Stimulated activated effector memory CD8-positive, alpha-beta T cell treated with anti-CD3 and anti-CD28 coated beads, Interleukin-12 subunit alpha, Interleukin-12 subunit beta, amount 100 ng/mL, for 72 hours (primary cell): Measurements from ENCODE around the gene ING3.
A peak's percentile ranks its signal among the peaks of the same experiment; 100 is the strongest.

Experiments
- ATAC-seq: fragments of 150-1000 bp; cut with Tn5 transposase; 2 replicates; pipeline ENCODE4 v1.10.0; 2021
- DNase-seq, 2 donors: peaks; one replicate each; pipeline ENCODE4 v3.0.0; 2021 to 2022; ENCODE audit warnings: low spot score in 2 of 2
- H3K27ac Mint-ChIP-seq: one replicate; pipeline ENCODE4 v1.8.0; 2022; ENCODE audit warnings: mild to moderate bottlenecking, mixed read lengths
- H3K36me3 Mint-ChIP-seq: one replicate; pipeline ENCODE4 v1.8.0; 2022; ENCODE audit warnings: mild to moderate bottlenecking, mixed read lengths
- H3K4me1 Mint-ChIP-seq: one replicate; pipeline ENCODE4 v1.8.0; 2022; ENCODE audit warnings: mixed read lengths
- H3K4me3 Mint-ChIP-seq: one replicate; pipeline ENCODE4 v1.8.0; 2022; ENCODE audit warnings: mild to moderate bottlenecking, mixed read lengths
- H3K9me3 Mint-ChIP-seq: one replicate; pipeline ENCODE4 v1.8.0; 2022; ENCODE audit warnings: mixed read lengths

The ING3 gene

DNA sequence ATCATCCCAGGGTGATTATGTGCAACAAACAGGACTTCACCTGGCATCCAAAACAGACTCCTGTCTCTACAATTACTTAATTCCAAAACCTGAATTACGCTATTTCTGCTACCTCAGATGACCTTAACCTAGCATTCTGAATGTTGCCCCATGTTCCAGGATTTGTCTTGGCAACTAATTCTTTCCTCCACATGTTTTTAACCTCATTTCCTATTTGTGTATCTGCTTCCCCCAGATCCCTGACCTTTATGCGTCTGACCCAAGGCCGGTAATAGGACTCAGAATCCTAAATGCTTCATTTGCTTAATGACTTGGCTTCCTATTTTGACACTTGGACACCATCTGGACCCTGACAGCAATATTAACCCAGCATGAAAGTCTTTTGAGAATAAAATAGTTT lies 8.7 kb upstream of the ING3 start:
- DNase-seq (no peak), ATAC-seq (no peak)
- no peaks in the 10 kb centered on the region for H3K36me3 Mint-ChIP-seq
- no peak overlapping the region for H3K27ac Mint-ChIP-seq
- H3K9me3 Mint-ChIP-seq = no peaks in the 10 kb centered on the region
- no peak overlapping the region for H3K4me3 Mint-ChIP-seq
- no peaks in the 10 kb centered on the region for H3K4me1 Mint-ChIP-seq

GRCh38 chr7:120942861-120943260 lies 7.7 kb upstream of the ING3 start:
- Mint-ChIP-seq H3K4me3 (no peak overlapping the region), H3K27ac (no peak overlapping the region), H3K4me1 (no peaks in the 10 kb centered on the region), H3K36me3 (no peaks in the 10 kb centered on the region), H3K9me3 (no peaks in the 10 kb centered on the region)
- ATAC-seq (no peak), DNase-seq (no peak)

DNA sequence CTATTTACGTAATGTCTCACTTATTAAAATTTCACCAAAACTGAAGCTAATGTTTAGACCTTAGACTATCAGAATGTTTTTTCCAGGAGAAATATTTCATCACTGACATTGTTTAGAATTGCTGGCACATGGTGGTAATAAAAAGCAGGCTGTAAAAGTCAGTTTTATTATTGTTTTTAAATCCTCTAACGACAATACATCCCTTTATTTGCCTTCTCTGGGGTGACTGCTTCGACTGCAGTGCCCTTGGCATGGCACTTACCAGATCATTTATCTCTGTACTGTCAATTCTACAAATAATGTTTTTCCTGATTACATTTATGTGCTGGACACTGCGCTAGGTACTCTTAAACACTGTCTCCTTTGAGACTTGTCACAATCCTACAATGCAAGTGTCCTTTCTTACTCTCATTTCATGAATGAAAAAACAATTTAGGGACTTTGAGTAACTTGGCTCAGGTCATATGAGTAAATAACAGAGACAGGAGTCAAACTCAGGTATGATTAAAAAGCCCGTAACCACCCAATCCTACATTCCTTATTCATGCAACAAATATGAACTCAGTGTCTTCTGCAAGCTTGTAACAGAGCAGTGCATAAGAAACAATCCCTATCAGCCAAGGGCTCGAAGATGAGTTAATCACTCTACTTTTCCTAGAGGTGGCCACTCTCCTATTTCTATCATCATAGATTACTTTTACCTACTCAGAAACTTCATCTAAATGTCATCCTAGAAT lies 5.6 kb upstream of the ING3 start:
- peaks cover 6% of the 10 kb centered on the region for H3K36me3 Mint-ChIP-seq
- no peaks in the 10 kb centered on the region for H3K9me3 Mint-ChIP-seq
- DNase-seq (no peak), ATAC-seq (no peak)
- H3K27ac Mint-ChIP-seq = no peak overlapping the region
- H3K4me1 Mint-ChIP-seq = peaks cover 8% of the 10 kb centered on the region
- H3K4me3 Mint-ChIP-seq = no peak overlapping the region

GRCh38 chr7:120947980-120948379 lies 2.6 kb upstream of the ING3 start:
- peaks cover 35% of the 10 kb centered on the region for H3K36me3 Mint-ChIP-seq
- no peaks in the 10 kb centered on the region for H3K9me3 Mint-ChIP-seq
- H3K27ac Mint-ChIP-seq = no peak overlapping the region
- ATAC-seq (no peak), DNase-seq (no peak)
- H3K4me1 Mint-ChIP-seq = peaks cover 8% of the 10 kb centered on the region
- no peak overlapping the region for H3K4me3 Mint-ChIP-seq

DNA sequence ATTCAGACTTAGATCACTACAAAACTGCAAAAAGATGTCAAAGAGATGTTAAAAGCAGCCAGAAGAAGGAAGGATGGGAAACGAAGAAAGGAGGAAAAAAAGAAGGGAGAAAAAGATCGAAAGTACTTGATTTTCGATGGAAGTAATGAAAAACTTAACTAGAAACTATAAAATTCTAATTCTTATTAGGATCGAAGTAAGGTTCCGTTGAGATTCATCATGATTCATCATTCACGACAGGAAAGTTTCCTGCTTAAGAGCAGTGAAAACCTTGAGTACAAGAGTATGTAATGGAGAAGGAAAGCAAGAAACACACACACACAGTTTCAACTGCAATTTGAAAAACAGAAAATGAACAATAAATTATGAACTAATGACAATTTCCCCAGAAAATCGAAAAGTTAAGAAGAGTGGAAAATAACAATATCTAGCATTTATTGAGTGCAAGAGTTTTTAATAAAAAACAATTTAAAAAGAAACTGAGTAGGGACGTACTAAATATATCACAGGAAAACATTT lies 1.1 kb upstream of the ING3 start:
- Mint-ChIP-seq H3K4me3 (peak overlapping the region; percentile 91), H3K36me3 (peaks cover 50% of the 10 kb centered on the region), H3K4me1 (peaks cover 8% of the 10 kb centered on the region), H3K27ac (peak overlapping the region; percentile 100), H3K9me3 (no peaks in the 10 kb centered on the region)
- DNase-seq (no peak), ATAC-seq (no peak)

DNA sequence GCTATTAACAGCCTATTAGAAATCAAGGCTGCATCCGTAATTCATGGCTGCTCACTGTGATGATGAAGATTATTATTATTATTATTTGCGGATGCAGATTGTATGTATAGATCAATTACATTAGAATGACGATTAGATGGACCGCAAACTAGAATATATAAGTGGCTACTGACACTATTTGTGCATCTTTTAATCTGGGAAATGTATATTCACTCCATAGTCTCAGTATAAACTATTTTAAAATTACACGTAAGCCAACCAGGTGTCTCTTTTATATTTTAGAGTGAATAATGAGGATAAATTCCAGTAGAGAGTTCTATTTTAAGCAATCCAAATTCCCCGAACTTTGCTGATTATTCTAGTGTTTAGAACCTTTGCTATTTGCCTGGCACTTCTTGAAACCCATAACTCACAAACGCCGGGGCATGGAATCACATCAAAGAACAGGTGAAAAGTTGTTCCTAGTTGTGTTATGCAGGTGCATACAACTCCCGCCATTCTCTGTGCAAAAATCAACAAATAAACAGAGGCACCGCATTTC lies 509 bp upstream of the ING3 start:
- H3K4me1 Mint-ChIP-seq = peaks cover 12% of the 10 kb centered on the region
- H3K9me3 Mint-ChIP-seq = no peaks in the 10 kb centered on the region
- H3K36me3 Mint-ChIP-seq = peaks cover 56% of the 10 kb centered on the region
- ATAC-seq = no peak
- H3K4me3 Mint-ChIP-seq = peak overlapping the region; percentile 91
- peak overlapping the region; percentile 100 for H3K27ac Mint-ChIP-seq
- DNase-seq = no peak

GRCh38 chr7:120951309-120951699 lies 727 bp downstream of the ING3 start:
- peak overlapping the region; percentile 100 for H3K27ac Mint-ChIP-seq
- peak overlapping the region; percentile 91 for H3K4me3 Mint-ChIP-seq
- H3K36me3 Mint-ChIP-seq = peaks cover 69% of the 10 kb centered on the region
- no peak for ATAC-seq
- peaks cover 18% of the 10 kb centered on the region for H3K4me1 Mint-ChIP-seq
- DNase-seq = no peak
- H3K9me3 Mint-ChIP-seq = no peaks in the 10 kb centered on the region

DNA sequence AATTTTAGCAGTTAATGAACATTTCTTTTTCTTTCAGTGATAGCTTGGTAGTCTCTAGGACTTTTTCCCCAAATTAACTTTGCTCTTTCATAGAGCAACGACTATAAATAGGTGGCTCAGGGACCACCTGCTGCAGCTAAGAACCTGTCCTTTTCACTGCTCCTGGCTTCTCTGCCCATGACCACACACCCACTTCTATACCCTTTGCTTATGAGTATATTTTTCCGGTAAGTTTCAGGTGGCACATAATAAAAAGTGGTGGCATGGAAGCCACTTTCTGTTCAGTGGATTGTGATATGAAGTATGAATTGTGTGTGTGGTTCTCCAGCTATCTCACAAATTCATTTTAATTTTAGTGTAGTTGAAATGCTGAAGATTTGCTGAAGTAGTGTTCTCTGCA lies 1.2 kb downstream of the ING3 start:
- Mint-ChIP-seq H3K9me3 (no peaks in the 10 kb centered on the region), H3K27ac (peak overlapping the region; percentile 100), H3K36me3 (peaks cover 74% of the 10 kb centered on the region), H3K4me1 (peaks cover 18% of the 10 kb centered on the region), H3K4me3 (peak overlapping the region; percentile 91)
- DNase-seq = no peak
- ATAC-seq = no peak

DNA sequence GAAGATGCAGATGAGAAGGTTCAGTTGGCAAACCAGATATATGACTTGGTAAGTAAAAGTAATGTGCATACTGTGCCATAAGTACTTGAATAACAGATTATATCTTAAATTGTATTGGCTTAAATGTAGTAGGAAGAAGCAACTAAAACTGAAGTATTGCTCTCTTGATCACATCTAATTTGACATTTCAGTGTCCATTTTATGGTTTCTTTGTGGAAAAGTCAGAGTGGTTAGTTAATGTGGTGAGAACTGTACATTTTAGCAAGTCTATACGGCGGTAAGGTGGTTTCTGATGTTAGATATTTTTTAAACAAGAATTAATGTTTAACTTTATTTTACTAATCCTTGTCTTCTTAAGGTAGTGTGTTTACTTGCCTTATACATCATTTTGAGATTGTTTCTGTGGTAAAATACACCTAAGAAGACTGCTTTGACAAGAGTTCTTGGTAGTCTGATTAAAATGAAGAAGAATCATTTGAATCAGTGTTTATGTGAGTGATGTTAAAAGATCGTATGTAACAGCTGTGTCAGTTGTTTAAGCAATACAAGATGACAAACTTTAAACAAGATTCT lies 5.1 kb downstream of the ING3 start:
- Mint-ChIP-seq H3K4me3 (no peak overlapping the region), H3K27ac (peak overlapping the region; percentile 81), H3K4me1 (peaks cover 27% of the 10 kb centered on the region), H3K9me3 (no peaks in the 10 kb centered on the region), H3K36me3 (peaks cover 94% of the 10 kb centered on the region)
- no peak for DNase-seq
- peak; percentile 79 for ATAC-seq

DNA sequence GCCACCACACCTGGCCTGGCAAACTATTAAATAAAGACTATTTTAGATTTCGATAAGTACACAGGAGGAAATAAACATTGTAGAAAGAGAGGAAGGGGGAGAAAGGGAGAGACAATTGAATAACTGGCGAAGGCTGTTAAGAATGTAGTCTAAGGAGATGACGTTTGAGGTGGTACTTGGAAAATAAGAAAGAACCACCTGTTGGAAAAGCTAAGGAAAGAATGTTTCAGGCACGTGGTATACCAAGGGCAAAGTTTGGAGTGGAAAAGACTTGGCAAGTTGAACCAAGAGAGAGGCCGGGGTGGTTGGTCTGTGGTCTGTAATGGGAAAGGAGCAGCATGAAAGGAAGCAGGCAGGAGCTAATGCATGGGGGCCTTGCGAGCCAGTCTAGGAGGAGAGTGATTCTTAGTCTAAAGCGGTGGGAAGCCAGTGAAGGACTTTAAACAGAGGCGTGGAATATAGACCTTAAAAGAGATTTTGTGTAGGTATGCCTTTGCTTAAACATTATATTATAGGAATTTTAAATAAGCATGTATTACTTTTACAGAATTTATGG lies 9.4 kb downstream of the ING3 start:
- no peak for ATAC-seq
- H3K27ac Mint-ChIP-seq = no peak overlapping the region

GRCh38 chr7:120960714-120961113 lies 10.1 kb downstream of the ING3 start:
- Mint-ChIP-seq H3K9me3 (no peaks in the 10 kb centered on the region), H3K36me3 (peaks cover 86% of the 10 kb centered on the region), H3K4me3 (no peak overlapping the region), H3K4me1 (peaks cover 29% of the 10 kb centered on the region), H3K27ac (peak overlapping the region; percentile 32)
- ATAC-seq (no peak), DNase-seq (no peak)

More for the DNA sequence above, 9.4 kb downstream of the ING3 start:
- H3K36me3 Mint-ChIP-seq = peaks cover 86% of the 10 kb centered on the region
- H3K9me3 Mint-ChIP-seq = no peaks in the 10 kb centered on the region
- no peak overlapping the region for H3K4me3 Mint-ChIP-seq
- DNase-seq = no peak
- peaks cover 36% of the 10 kb centered on the region for H3K4me1 Mint-ChIP-seq

GRCh38 chr7:120961638-120962173 lies 11.1 kb downstream of the ING3 start:
- Mint-ChIP-seq H3K4me3 (no peak overlapping the region), H3K36me3 (peaks cover 86% of the 10 kb centered on the region), H3K9me3 (no peaks in the 10 kb centered on the region), H3K27ac (peak overlapping the region; percentile 32), H3K4me1 (peaks cover 29% of the 10 kb centered on the region)
- ATAC-seq (no peak), DNase-seq (no peak)

DNA sequence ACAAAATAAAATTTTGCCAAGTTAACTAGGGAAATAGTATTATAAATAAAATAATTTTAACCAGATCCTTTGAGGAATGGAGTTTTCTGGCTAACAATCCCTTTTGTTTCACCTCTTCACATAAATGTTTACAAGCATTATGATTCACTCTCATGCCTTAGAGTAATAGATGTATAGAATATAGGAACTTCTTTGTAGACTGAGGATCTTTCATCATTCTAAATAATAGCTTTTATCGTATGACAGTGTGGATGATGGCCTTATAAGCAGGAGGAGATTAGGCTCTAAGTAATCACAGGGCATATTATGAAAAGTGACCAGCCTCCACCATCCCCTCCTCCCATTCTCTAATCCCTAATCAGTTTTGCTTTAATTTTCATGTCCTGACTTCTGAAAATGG lies 13.5 kb downstream of the ING3 start:
- Mint-ChIP-seq H3K27ac (no peak overlapping the region), H3K4me1 (peaks cover 20% of the 10 kb centered on the region), H3K9me3 (no peaks in the 10 kb centered on the region), H3K4me3 (no peak overlapping the region), H3K36me3 (peaks cover 87% of the 10 kb centered on the region)
- DNase-seq = no peak
- ATAC-seq = no peak

GRCh38 chr7:120966961-120967360 lies 16.4 kb downstream of the ING3 start:
- Mint-ChIP-seq H3K27ac (no peak overlapping the region), H3K36me3 (peaks cover 95% of the 10 kb centered on the region), H3K4me1 (peaks cover under 1% of the 10 kb centered on the region), H3K4me3 (no peak overlapping the region), H3K9me3 (no peaks in the 10 kb centered on the region)
- DNase-seq (no peak), ATAC-seq (peak; percentile 87)

DNA sequence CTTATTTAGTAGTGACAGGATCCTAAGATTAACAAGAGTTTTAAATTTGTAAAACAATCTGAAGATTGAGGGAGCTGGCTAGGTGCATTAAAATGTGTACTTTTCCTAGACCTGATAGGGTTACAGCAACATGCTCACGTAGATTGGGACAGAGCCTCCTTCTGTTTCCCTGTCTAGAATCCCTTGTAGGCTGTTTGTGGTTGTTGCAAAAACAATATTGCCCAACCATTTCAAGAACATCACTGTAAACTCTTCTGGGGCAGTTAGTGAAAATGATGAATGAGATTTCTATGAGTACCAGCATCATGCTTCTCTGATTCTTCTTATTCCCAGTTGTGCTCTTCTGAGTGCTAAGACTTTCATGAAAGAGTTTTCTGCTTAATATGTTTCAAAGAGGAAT lies 23.3 kb downstream of the ING3 start:
- no peaks in the 10 kb centered on the region for H3K9me3 Mint-ChIP-seq
- H3K27ac Mint-ChIP-seq = no peak overlapping the region
- peaks cover 77% of the 10 kb centered on the region for H3K36me3 Mint-ChIP-seq
- H3K4me1 Mint-ChIP-seq = no peaks in the 10 kb centered on the region
- DNase-seq (no peak), ATAC-seq (no peak)
- H3K4me3 Mint-ChIP-seq = no peak overlapping the region
